ENCODE measurements around the gene MRPL12. TPM values are rescaled to one million over a fixed set of nuclear protein-coding genes. Genes with fewer than 3 reads are reported as not detected.

MRPL12 gene
- total RNA-seq, 1 experiment from 2014 or later = 139 TPM

- POLR2A ChIA-PET = interaction anchor here (1.0 kb wide), 1 partner anchor 8 kb away, joined by 3 read pairs; the partner anchor contains the start of gene SLC25A10
- peaks cover 10% of the 10 kb centered on the region for H3K4me1 Mint-ChIP-seq
- no peak for ATAC-seq
- H3K36me3 Mint-ChIP-seq = 0 out of 2 replicates have a peak, but pooled peaks cover 4% of the 10 kb centered on the region
- H3K27ac Mint-ChIP-seq = peak overlapping the region; percentile 64; the same call in 1 of the 2 replicates
- H3K27me3 Mint-ChIP-seq (ENCODE audit: low read depth) = no peaks in the 10 kb centered on the region
- no peak for DNase-seq (ENCODE audit: low spot score)
- CTCF ChIA-PET = interaction anchor here (0.8 kb wide), 1 partner anchor 9 kb away, joined by 3 read pairs; no protein-coding TSS in a partner anchor
- no peaks in the 10 kb centered on the region for H3K9me3 Mint-ChIP-seq
- no peak overlapping the region for H3K4me3 Mint-ChIP-seq
- no peak for TF ChIP-seq ZMAT4 (CRISPR knock-in tag; IDR thresholded peaks at IDR 0.05)
- TF ChIP-seq JUN (CRISPR knock-in tag; IDR thresholded peaks at IDR 0.05) = no peak
- TF ChIP-seq MLX (CRISPR knock-in tag; IDR thresholded peaks at IDR 0.05) = no peak
- TF ChIP-seq ZNF416 (CRISPR knock-in tag; IDR thresholded peaks at IDR 0.05) = no peak
- TF ChIP-seq PRRX2 (CRISPR knock-in tag; IDR thresholded peaks at IDR 0.05) = no peak
- TF ChIP-seq ZNF512 (CRISPR knock-in tag; IDR thresholded peaks at IDR 0.05; ENCODE audit: borderline replicate concordance) = no peak
- no peak for TF ChIP-seq ZNF425 (CRISPR knock-in tag; conservative IDR thresholded peaks at IDR 0.05)
Measured at GRCh38 chr17:81720267-81721071, 17.3 kb downstream of the MRPL12 start.

GRCh38 chr17:81722184-81723120 lies 19.3 kb downstream of the MRPL12 start:
- no peak overlapping the region for H3K4me3 Mint-ChIP-seq
- no peaks in the 10 kb centered on the region for H3K27me3 Mint-ChIP-seq (ENCODE audit: low read depth)
- no peak overlapping the region for H3K27ac Mint-ChIP-seq
- peaks cover 10% of the 10 kb centered on the region for H3K4me1 Mint-ChIP-seq
- ChIA-PET POLR2A (interaction anchor here (1.1 kb wide), 1 partner anchor 19 kb away, joined by 10 read pairs; the partner anchor contains the start of gene MRPL12), CTCF (interaction anchor here (0.6 to 1.2 kb wide), 7 partner anchors 9 to 546 kb away, joined by 3 to 6 read pairs (median 3); no protein-coding TSS in a partner anchor)
- 0 out of 2 replicates have a peak, but pooled peaks cover 4% of the 10 kb centered on the region for H3K36me3 Mint-ChIP-seq
- peak; percentile 27 for ATAC-seq
- no peak for DNase-seq (ENCODE audit: low spot score)
- H3K9me3 Mint-ChIP-seq = no peaks in the 10 kb centered on the region
- TF ChIP-seq NR2C2 (CRISPR knock-in tag; IDR thresholded peaks at IDR 0.05) (no peak), NFATC4 (CRISPR knock-in tag; IDR thresholded peaks at IDR 0.05) (peak; percentile 84), MLX (CRISPR knock-in tag; IDR thresholded peaks at IDR 0.05) (no peak), NR1H2 (CRISPR knock-in tag; IDR thresholded peaks at IDR 0.05) (no peak), STAT6 (CRISPR knock-in tag; conservative IDR thresholded peaks at IDR 0.05; ENCODE audit: low read depth) (no peak), GABPB1 (CRISPR knock-in tag; IDR thresholded peaks at IDR 0.05) (no peak), HMGXB4 (CRISPR knock-in tag; IDR thresholded peaks at IDR 0.05) (no peak), FOXK1 (CRISPR knock-in tag; IDR thresholded peaks at IDR 0.05) (no peak), JAZF1 (CRISPR knock-in tag; IDR thresholded peaks at IDR 0.05) (no peak), AFF4 (CRISPR knock-in tag; IDR thresholded peaks at IDR 0.05; ENCODE audit: borderline replicate concordance) (no peak)

Data from WTC11 (cell line).